GM23338 (cell line): Measurements from ENCODE around the gene UNC79. TPM values are rescaled to one million over a fixed set of nuclear protein-coding genes. Genes with fewer than 3 reads are reported as not detected.

Source experiments
- ATAC-seq: fragments of 200-7000 bp; cut with Tn5 transposase; 3 replicates; pipeline ENCODE4 v1.9.1; 2020
- DNase-seq: peaks from one replicate; pipeline ENCODE4 v3.0.0-alpha.2; 2015; ENCODE audit warnings: low spot score
- H2AFZ ChIP-seq: fragments of 200-600 bp; sonication (generic); 2 replicates; pipeline ENCODE4 v1.8.0; 2016; ENCODE audit warnings: antibody characterized with exemption, mild to moderate bottlenecking, moderate library complexity
- H3F3A ChIP-seq: fragments of 200-600 bp; sonication (generic); replicated peaks from 2 replicates; pipeline ENCODE4 v1.8.0; 2017; ENCODE audit warnings: antibody characterized with exemption, mixed run types, low read depth
- H3K27ac ChIP-seq: fragments of 200-600 bp; sonication (generic); 2 replicates; pipeline ENCODE4 v1.6.1; 2016; ENCODE audit warnings: low read depth
- H3K27me3 ChIP-seq: fragments of 200-600 bp; sonication (generic); 2 replicates; pipeline ENCODE4 v1.8.0; 2016; ENCODE audit warnings: mild to moderate bottlenecking, mixed run types, moderate library complexity; ENCODE audit not compliant: insufficient read depth
- H3K36me3 ChIP-seq: fragments of 200-600 bp; sonication (generic); 2 replicates; pipeline ENCODE4 v1.8.0; 2016; ENCODE audit warnings: mild to moderate bottlenecking; ENCODE audit not compliant: insufficient read depth
- H3K4me1 ChIP-seq: fragments of 200-600 bp; sonication (generic); 2 replicates; pipeline ENCODE4 v1.8.0; 2016; ENCODE audit warnings: mild to moderate bottlenecking, moderate library complexity; ENCODE audit not compliant: insufficient read depth
- H3K4me2 ChIP-seq: fragments of 200-600 bp; sonication (generic); 2 replicates; pipeline ENCODE4 v1.7.1; 2017; ENCODE audit warnings: mixed run types
- H3K4me3 ChIP-seq: fragments of 200-600 bp; sonication (generic); 2 replicates; pipeline ENCODE4 v1.6.1; 2016; ENCODE audit warnings: mixed run types
- H3K79me2 ChIP-seq: fragments of 200-600 bp; sonication (generic); replicated peaks from 2 replicates; pipeline ENCODE4 v1.8.0; 2017; ENCODE audit warnings: mild to moderate bottlenecking; ENCODE audit not compliant: insufficient read depth
- H3K9me2 ChIP-seq: fragments of 200-600 bp; sonication (generic); 2 replicates; pipeline ENCODE4 v1.8.0; 2017; ENCODE audit not compliant: insufficient read depth
- H4K20me1 ChIP-seq: fragments of 200-600 bp; sonication (generic); replicated peaks from 2 replicates; pipeline ENCODE4 v1.8.0; 2017; ENCODE audit warnings: mild to moderate bottlenecking; ENCODE audit not compliant: insufficient read depth
- H3K27ac Mint-ChIP-seq: 2 replicates; pipeline ENCODE4 v1.8.0; 2020; ENCODE audit warnings: inconsistent platforms, mild to moderate bottlenecking, moderate library complexity, mixed read lengths
- H3K27me3 Mint-ChIP-seq: 3 replicates; pipeline ENCODE4 v1.8.0; 2022; ENCODE audit warnings: low read depth, mild to moderate bottlenecking, moderate library complexity, mixed read lengths, inconsistent platforms; ENCODE audit not compliant: insufficient read depth, poor library complexity
- H3K36me3 Mint-ChIP-seq: 3 replicates; pipeline ENCODE4 v1.8.0; 2021; ENCODE audit warnings: low read depth, mild to moderate bottlenecking, inconsistent platforms, moderate library complexity, mixed read lengths
- H3K4me1 Mint-ChIP-seq: 3 replicates; pipeline ENCODE4 v1.8.0; 2020; ENCODE audit warnings: mild to moderate bottlenecking, inconsistent platforms, mixed read lengths
- H3K4me3 Mint-ChIP-seq: 3 replicates; pipeline ENCODE4 v1.8.0; 2021; ENCODE audit warnings: moderate library complexity, mild to moderate bottlenecking, inconsistent platforms, mixed read lengths
- H3K9me3 Mint-ChIP-seq: 3 replicates; pipeline ENCODE4 v1.8.0; 2020; ENCODE audit warnings: moderate library complexity, mild to moderate bottlenecking, inconsistent platforms, mixed read lengths
- CREB1 ChIP-seq: fragments of 250-450 bp; sonication (Bioruptor Pico); IDR thresholded peaks from 2 replicates; pipeline ENCODE4 v1.5.0; 2020; ENCODE audit warnings: low read depth, mild to moderate bottlenecking, moderate library complexity
- CTCF ChIP-seq, 2 experiments: fragments of 200-600 bp in 1 of 2; sonication (generic) in 1 of 2; conservative IDR thresholded peaks; 2 replicates each; pipeline versions ENCODE4 v1.5.1 to v1.6.1; 2016 to 2017; ENCODE audit warnings: antibody characterized with exemption in 2 of 2, low read depth in 2 of 2, mild to moderate bottlenecking in 2 of 2, moderate library complexity in 1 of 2
- EZH2 ChIP-seq: fragments of 200-600 bp; sonication (generic); IDR thresholded peaks from one replicate; pipeline ENCODE4 v1.8.0; 2017; ENCODE audit warnings: antibody characterized with exemption, mild to moderate bottlenecking, low read depth; ENCODE audit not compliant: unreplicated experiment
- NANOG ChIP-seq: IDR thresholded peaks from 2 replicates; pipeline ENCODE4 v1.6.1; 2016; ENCODE audit warnings: antibody characterized with exemption, borderline replicate concordance
- STAT1 ChIP-seq: IDR thresholded peaks from one replicate; pipeline ENCODE4 v1.6.1; 2016; ENCODE audit warnings: antibody characterized with exemption; ENCODE audit not compliant: unreplicated experiment
- ZNF114 ChIP-seq: fragments of 250-450 bp; sonication (Bioruptor Pico); IDR thresholded peaks from 2 replicates; pipeline ENCODE4 v1.5.0; 2020; ENCODE audit warnings: mild to moderate bottlenecking, moderate library complexity
- polyA plus RNA-seq: library from polyadenylated mRNA; unstranded; fragments of >200 nt; fragmentation: Nextera tagmentation; extraction: Ambion mirVana; gene quantifications from 2 replicates; pipeline ENCODE4 v1.2.1, GENCODE V29; 2016
- total RNA-seq: library from RNA; depleted of rRNA; stranded (reverse); fragments of >200 nt; shearing (Covaris generic); gene quantifications from 2 replicates; pipeline ENCODE4 v1.2.3, GENCODE V29; 2014
- TF ChIP-seq, protein P1 (sequence below): IDR thresholded peaks from one replicate; pipeline ENCODE4 v1.6.1; 2018; ENCODE audit warnings: antibody characterized with exemption; ENCODE audit not compliant: unreplicated experiment
- TF ChIP-seq, protein P2 (sequence below): fragments of 250-450 bp; sonication (Bioruptor Pico); IDR thresholded peaks from 2 replicates; pipeline ENCODE4 v1.5.0; 2020; ENCODE audit warnings: mild to moderate bottlenecking, moderate library complexity

Gene UNC79
- total and polyA plus RNA-seq, 2 experiments from 2014 or later, result 1.8 to 3.6 TPM

DNA sequence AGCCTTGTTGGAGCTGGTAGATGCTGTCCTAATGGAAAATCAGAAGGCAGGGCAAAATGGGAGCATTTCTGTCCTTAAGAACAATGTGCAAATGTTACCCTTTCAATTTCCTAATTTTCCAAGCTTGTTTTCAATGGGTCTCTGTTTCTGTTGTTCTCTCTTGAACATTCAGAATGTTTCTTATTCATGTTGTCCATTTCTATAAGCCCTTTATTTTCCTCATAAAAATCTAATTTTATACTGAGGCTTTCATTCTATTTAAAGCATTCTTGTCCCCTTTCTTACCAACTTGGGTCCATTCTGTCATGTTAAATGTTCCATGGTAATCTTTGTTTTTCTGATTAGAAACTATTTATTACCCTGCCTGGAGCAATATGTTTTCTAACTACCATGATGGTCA lies 232.6 kb downstream of the UNC79 start (continued):
- TF ChIP-seq, protein P1, sequence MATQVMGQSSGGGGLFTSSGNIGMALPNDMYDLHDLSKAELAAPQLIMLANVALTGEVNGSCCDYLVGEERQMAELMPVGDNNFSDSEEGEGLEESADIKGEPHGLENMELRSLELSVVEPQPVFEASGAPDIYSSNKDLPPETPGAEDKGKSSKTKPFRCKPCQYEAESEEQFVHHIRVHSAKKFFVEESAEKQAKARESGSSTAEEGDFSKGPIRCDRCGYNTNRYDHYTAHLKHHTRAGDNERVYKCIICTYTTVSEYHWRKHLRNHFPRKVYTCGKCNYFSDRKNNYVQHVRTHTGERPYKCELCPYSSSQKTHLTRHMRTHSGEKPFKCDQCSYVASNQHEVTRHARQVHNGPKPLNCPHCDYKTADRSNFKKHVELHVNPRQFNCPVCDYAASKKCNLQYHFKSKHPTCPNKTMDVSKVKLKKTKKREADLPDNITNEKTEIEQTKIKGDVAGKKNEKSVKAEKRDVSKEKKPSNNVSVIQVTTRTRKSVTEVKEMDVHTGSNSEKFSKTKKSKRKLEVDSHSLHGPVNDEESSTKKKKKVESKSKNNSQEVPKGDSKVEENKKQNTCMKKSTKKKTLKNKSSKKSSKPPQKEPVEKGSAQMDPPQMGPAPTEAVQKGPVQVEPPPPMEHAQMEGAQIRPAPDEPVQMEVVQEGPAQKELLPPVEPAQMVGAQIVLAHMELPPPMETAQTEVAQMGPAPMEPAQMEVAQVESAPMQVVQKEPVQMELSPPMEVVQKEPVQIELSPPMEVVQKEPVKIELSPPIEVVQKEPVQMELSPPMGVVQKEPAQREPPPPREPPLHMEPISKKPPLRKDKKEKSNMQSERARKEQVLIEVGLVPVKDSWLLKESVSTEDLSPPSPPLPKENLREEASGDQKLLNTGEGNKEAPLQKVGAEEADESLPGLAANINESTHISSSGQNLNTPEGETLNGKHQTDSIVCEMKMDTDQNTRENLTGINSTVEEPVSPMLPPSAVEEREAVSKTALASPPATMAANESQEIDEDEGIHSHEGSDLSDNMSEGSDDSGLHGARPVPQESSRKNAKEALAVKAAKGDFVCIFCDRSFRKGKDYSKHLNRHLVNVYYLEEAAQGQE, result no peak
- TF ChIP-seq CREB1 (no peak), ZNF114 (CRISPR knock-in tag) (no peak), NANOG (no peak), EZH2 (no peak), CTCF (conservative IDR thresholded peaks at IDR 0.05; ENCODE audit: low read depth in 2 of 2) (no peak)

GRCh38 chr14:93665169-93665568 lies 234.4 kb downstream of the UNC79 start:
- DNase-seq (no peak), ATAC-seq (no peak)
- no peaks in the 10 kb centered on the region for H3K27me3 ChIP-seq
- no peaks in the 10 kb centered on the region for H3F3A ChIP-seq
- Mint-ChIP-seq H3K4me1 (no peaks in the 10 kb centered on the region), H3K36me3 (peaks cover 45% of the 10 kb centered on the region), H3K27ac (no peak overlapping the region), H3K9me3 (peaks cover 22% of the 10 kb centered on the region), H3K27me3 (no peaks in the 10 kb centered on the region), H3K4me3 (no peak overlapping the region)
- H2AFZ ChIP-seq, result no peak overlapping the region
- no peak overlapping the region for H3K4me2 ChIP-seq
- no peaks in the 10 kb centered on the region for H4K20me1 ChIP-seq
- H3K4me3 ChIP-seq, result no peak overlapping the region
- H3K36me3 ChIP-seq, result peaks cover 19% of the 10 kb centered on the region
- H3K27ac ChIP-seq, result no peak overlapping the region
- no peaks in the 10 kb centered on the region for H3K9me2 ChIP-seq
- H3K4me1 ChIP-seq, result no peaks in the 10 kb centered on the region
- no peaks in the 10 kb centered on the region for H3K79me2 ChIP-seq
- TF ChIP-seq, protein P1, result no peak
- TF ChIP-seq, protein P2, sequence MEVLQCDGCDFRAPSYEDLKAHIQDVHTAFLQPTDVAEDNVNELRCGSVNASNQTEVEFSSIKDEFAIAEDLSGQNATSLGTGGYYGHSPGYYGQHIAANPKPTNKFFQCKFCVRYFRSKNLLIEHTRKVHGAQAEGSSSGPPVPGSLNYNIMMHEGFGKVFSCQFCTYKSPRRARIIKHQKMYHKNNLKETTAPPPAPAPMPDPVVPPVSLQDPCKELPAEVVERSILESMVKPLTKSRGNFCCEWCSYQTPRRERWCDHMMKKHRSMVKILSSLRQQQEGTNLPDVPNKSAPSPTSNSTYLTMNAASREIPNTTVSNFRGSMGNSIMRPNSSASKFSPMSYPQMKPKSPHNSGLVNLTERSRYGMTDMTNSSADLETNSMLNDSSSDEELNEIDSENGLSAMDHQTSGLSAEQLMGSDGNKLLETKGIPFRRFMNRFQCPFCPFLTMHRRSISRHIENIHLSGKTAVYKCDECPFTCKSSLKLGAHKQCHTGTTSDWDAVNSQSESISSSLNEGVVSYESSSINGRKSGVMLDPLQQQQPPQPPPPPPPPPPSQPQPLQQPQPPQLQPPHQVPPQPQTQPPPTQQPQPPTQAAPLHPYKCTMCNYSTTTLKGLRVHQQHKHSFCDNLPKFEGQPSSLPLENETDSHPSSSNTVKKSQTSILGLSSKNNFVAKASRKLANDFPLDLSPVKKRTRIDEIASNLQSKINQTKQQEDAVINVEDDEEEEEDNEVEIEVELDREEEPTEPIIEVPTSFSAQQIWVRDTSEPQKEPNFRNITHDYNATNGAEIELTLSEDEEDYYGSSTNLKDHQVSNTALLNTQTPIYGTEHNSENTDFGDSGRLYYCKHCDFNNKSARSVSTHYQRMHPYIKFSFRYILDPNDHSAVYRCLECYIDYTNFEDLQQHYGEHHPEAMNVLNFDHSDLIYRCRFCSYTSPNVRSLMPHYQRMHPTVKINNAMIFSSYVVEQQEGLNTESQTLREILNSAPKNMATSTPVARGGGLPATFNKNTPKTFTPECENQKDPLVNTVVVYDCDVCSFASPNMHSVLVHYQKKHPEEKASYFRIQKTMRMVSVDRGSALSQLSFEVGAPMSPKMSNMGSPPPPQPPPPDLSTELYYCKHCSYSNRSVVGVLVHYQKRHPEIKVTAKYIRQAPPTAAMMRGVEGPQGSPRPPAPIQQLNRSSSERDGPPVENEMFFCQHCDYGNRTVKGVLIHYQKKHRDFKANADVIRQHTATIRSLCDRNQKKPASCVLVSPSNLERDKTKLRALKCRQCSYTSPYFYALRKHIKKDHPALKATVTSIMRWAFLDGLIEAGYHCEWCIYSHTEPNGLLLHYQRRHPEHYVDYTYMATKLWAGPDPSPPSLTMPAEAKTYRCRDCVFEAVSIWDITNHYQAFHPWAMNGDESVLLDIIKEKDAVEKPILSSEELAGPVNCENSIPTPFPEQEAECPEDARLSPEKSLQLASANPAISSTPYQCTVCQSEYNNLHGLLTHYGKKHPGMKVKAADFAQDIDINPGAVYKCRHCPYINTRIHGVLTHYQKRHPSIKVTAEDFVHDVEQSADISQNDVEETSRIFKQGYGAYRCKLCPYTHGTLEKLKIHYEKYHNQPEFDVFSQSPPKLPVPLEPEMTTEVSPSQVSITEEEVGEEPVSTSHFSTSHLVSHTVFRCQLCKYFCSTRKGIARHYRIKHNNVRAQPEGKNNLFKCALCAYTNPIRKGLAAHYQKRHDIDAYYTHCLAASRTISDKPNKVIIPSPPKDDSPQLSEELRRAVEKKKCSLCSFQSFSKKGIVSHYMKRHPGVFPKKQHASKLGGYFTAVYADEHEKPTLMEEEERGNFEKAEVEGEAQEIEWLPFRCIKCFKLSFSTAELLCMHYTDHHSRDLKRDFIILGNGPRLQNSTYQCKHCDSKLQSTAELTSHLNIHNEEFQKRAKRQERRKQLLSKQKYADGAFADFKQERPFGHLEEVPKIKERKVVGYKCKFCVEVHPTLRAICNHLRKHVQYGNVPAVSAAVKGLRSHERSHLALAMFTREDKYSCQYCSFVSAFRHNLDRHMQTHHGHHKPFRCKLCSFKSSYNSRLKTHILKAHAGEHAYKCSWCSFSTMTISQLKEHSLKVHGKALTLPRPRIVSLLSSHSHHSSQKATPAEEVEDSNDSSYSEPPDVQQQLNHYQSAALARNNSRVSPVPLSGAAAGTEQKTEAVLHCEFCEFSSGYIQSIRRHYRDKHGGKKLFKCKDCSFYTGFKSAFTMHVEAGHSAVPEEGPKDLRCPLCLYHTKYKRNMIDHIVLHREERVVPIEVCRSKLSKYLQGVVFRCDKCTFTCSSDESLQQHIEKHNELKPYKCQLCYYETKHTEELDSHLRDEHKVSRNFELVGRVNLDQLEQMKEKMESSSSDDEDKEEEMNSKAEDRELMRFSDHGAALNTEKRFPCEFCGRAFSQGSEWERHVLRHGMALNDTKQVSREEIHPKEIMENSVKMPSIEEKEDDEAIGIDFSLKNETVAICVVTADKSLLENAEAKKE (CRISPR knock-in tag), result no peak
- TF ChIP-seq NANOG (no peak), CREB1 (no peak), EZH2 (no peak), STAT1 (no peak)
